CD8-positive, alpha-beta memory T cell (primary cell): ENCODE data around the gene UPB1. TPM values are rescaled to one million over a fixed set of nuclear protein-coding genes. Genes with fewer than 3 reads are reported as not detected.
A peak's percentile ranks its signal among the peaks of the same experiment; 100 is the strongest.

Experiments
- CTCF ChIA-PET: fragments of 350-600 bp; sonication (Branson Sonifier 250); formaldehyde crosslinking; loops from one replicate; lab custom pipeline; 2021; ENCODE audit warnings: antibody characterized with exemption; lab: Charles Lee
- POLR2A ChIA-PET: fragments of 350-600 bp; sonication (Branson Sonifier 250); formaldehyde crosslinking; loops from one replicate; lab custom pipeline; 2021; ENCODE audit warnings: antibody characterized with exemption; lab: Charles Lee
- DNase-seq, 5 donors: peaks; one replicate each; pipeline versions ENCODE4 v3.0.0 to v3.0.0-alpha.2; 2020 to 2022; ENCODE audit warnings: mixed read lengths in 1 of 5
- H3K27ac ChIP-seq: one replicate; pipeline ENCODE4 v1.7.0; 2013; ENCODE audit warnings: low read depth, mild to moderate bottlenecking, low read length, moderate library complexity
- H3K27me3 ChIP-seq: 2 replicates; pipeline ENCODE4 v1.7.0; 2013; ENCODE audit warnings: low read length, mild to moderate bottlenecking; ENCODE audit not compliant: insufficient read depth, poor library complexity, severe bottlenecking
- H3K36me3 ChIP-seq: 2 replicates; pipeline ENCODE4 v1.7.0; 2013; ENCODE audit warnings: mild to moderate bottlenecking, low read length, moderate library complexity; ENCODE audit not compliant: insufficient read depth
- H3K4me1 ChIP-seq: 2 replicates; pipeline ENCODE4 v1.7.0; 2013; ENCODE audit warnings: mild to moderate bottlenecking, low read length, moderate library complexity; ENCODE audit not compliant: insufficient read depth
- H3K4me3 ChIP-seq: 2 replicates; pipeline ENCODE4 v1.7.0; 2013; ENCODE audit warnings: mild to moderate bottlenecking, low read length
- H3K9me3 ChIP-seq: 2 replicates; pipeline ENCODE4 v1.7.0; 2013; ENCODE audit warnings: mild to moderate bottlenecking, low read length
- H3K27ac Mint-ChIP-seq, 8 donors: one replicate each; pipeline ENCODE4 v1.8.0; 2020 to 2021; ENCODE audit warnings: mixed read lengths in 8 of 8, mild to moderate bottlenecking in 6 of 8, inconsistent platforms in 3 of 8, moderate library complexity in 3 of 8
- H3K27me3 Mint-ChIP-seq, 2 donors: one replicate each; pipeline ENCODE4 v1.8.0; 2020 to 2021; ENCODE audit warnings: mixed read lengths in 2 of 2, mild to moderate bottlenecking in 1 of 2, moderate library complexity in 1 of 2
- H3K36me3 Mint-ChIP-seq, 3 donors: one replicate each; pipeline ENCODE4 v1.8.0; 2020 to 2021; ENCODE audit warnings: mixed read lengths in 3 of 3, inconsistent platforms in 1 of 3, mild to moderate bottlenecking in 1 of 3
- H3K4me1 Mint-ChIP-seq, 3 donors: one replicate each; pipeline ENCODE4 v1.8.0; 2020 to 2021; ENCODE audit warnings: mixed read lengths in 3 of 3, inconsistent platforms in 1 of 3, mild to moderate bottlenecking in 1 of 3
- H3K4me3 Mint-ChIP-seq, 7 donors: one replicate each; pipeline ENCODE4 v1.8.0; 2020 to 2021; ENCODE audit warnings: mixed read lengths in 7 of 7, mild to moderate bottlenecking in 6 of 7, moderate library complexity in 4 of 7, inconsistent platforms in 2 of 7
- H3K9me3 Mint-ChIP-seq, 5 donors: one replicate each; pipeline ENCODE4 v1.8.0; 2020 to 2022; ENCODE audit warnings: mixed read lengths in 5 of 5, mild to moderate bottlenecking in 3 of 5, moderate library complexity in 2 of 5, inconsistent platforms in 1 of 5
- polyA plus RNA-seq: library from polyadenylated mRNA; unstranded; fragments of 300-500 nt; fragmentation: Illumina TruSeq; gene quantifications from one replicate; pipeline ENCODE4 v1.2.3, GENCODE V29; 2021
- total RNA-seq, 2 experiments: library from RNA; stranded (reverse); gene quantifications; one replicate each; pipeline ENCODE4 v1.2.3, GENCODE V29; 2021

UPB1 gene
- total and polyA plus RNA-seq, 3 experiments from 2014 or later = 0.10 TPM; not detected in 2

GRCh38 chr22:24494167-24494527, 985 bp upstream of the UPB1 start:
- H3K9me3 Mint-ChIP-seq = no peaks in the 10 kb centered on the region
- peaks cover 5 to 10% (median 8%) of the 10 kb centered on the region in 3 donors for H3K4me1 Mint-ChIP-seq
- H3K27ac Mint-ChIP-seq = no peak overlapping the region
- ChIA-PET CTCF (interaction anchor here (1.1 kb wide), 1 partner anchor 70 kb away, joined by 3 read pairs; no protein-coding TSS in a partner anchor), POLR2A (no interaction called here)
- DNase-seq = no peak
- Histone ChIP-seq H3K4me1 (peaks cover 4% of the 10 kb centered on the region), H3K27me3 (peaks cover 4% of the 10 kb centered on the region), H3K4me3 (no peak overlapping the region), H3K9me3 (no peaks in the 10 kb centered on the region), H3K27ac (no peak overlapping the region), H3K36me3 (no peaks in the 10 kb centered on the region)
- peaks cover 5 to 16% of the 10 kb centered on the region in 2 donors for H3K27me3 Mint-ChIP-seq
- peaks cover 0 to 4% (median 3%) of the 10 kb centered on the region in 3 donors for H3K36me3 Mint-ChIP-seq
- no peak overlapping the region for H3K4me3 Mint-ChIP-seq

- Histone ChIP-seq H3K4me1 (peaks cover 4% of the 10 kb centered on the region), H3K36me3 (no peaks in the 10 kb centered on the region), H3K27ac (no peak overlapping the region), H3K4me3 (no peak overlapping the region), H3K27me3 (peaks cover 4% of the 10 kb centered on the region), H3K9me3 (no peaks in the 10 kb centered on the region)
- peaks cover 5 to 10% (median 8%) of the 10 kb centered on the region in 3 donors for H3K4me1 Mint-ChIP-seq
- no peaks in the 10 kb centered on the region for H3K9me3 Mint-ChIP-seq
- H3K27me3 Mint-ChIP-seq = peaks cover 5 to 16% of the 10 kb centered on the region in 2 donors
- ChIA-PET POLR2A (no interaction called here), CTCF (no interaction called here)
- no peak for DNase-seq
- no peak overlapping the region for H3K4me3 Mint-ChIP-seq
- H3K27ac Mint-ChIP-seq = no peak overlapping the region
- peaks cover 0 to 4% (median 3%) of the 10 kb centered on the region in 3 donors for H3K36me3 Mint-ChIP-seq
Observed at GRCh38 chr22:24495365-24495675, 188 bp downstream of the UPB1 start.

- ChIA-PET POLR2A (no interaction called here), CTCF (no interaction called here)
- H3K4me1 ChIP-seq = peaks cover 4% of the 10 kb centered on the region
- no peak overlapping the region for H3K27ac ChIP-seq
- Mint-ChIP-seq H3K27ac (peak overlapping the region in 1 of 8 donors; percentile 51), H3K4me3 (no peak overlapping the region), H3K27me3 (peaks cover 5 to 16% of the 10 kb centered on the region in 2 donors), H3K4me1 (peaks cover 5 to 10% (median 8%) of the 10 kb centered on the region in 3 donors), H3K36me3 (peaks cover 0 to 4% (median 3%) of the 10 kb centered on the region in 3 donors), H3K9me3 (no peaks in the 10 kb centered on the region)
- no peaks in the 10 kb centered on the region for H3K9me3 ChIP-seq
- no peak overlapping the region for H3K4me3 ChIP-seq
- no peaks in the 10 kb centered on the region for H3K36me3 ChIP-seq
- no peak for DNase-seq
- H3K27me3 ChIP-seq = peaks cover 4% of the 10 kb centered on the region
Observed at GRCh38 chr22:24496234-24496633, 1.1 kb downstream of the UPB1 start.

- Mint-ChIP-seq H3K27me3 (peaks cover 4 to 16% of the 10 kb centered on the region in 2 donors), H3K4me3 (no peak overlapping the region), H3K4me1 (peaks cover 5 to 10% (median 8%) of the 10 kb centered on the region in 3 donors), H3K9me3 (no peaks in the 10 kb centered on the region), H3K36me3 (peaks cover 0 to 4% (median 3%) of the 10 kb centered on the region in 3 donors), H3K27ac (peak overlapping the region in 2 of 8 donors; percentile 2 to 51)
- ChIA-PET POLR2A (no interaction called here), CTCF (no interaction called here)
- Histone ChIP-seq H3K4me3 (no peak overlapping the region), H3K27ac (no peak overlapping the region), H3K9me3 (no peaks in the 10 kb centered on the region), H3K27me3 (peaks cover 4% of the 10 kb centered on the region), H3K36me3 (no peaks in the 10 kb centered on the region), H3K4me1 (peaks cover 4% of the 10 kb centered on the region)
- DNase-seq = no peak
Observed at GRCh38 chr22:24496661-24497060, 1.5 kb downstream of the UPB1 start.

- H3K4me1 Mint-ChIP-seq = peaks cover 5 to 10% (median 8%) of the 10 kb centered on the region in 3 donors
- Histone ChIP-seq H3K36me3 (no peaks in the 10 kb centered on the region), H3K27ac (no peak overlapping the region), H3K9me3 (no peaks in the 10 kb centered on the region), H3K4me1 (peaks cover 4% of the 10 kb centered on the region), H3K4me3 (no peak overlapping the region), H3K27me3 (peaks cover 4% of the 10 kb centered on the region)
- no peak overlapping the region for H3K4me3 Mint-ChIP-seq
- ChIA-PET POLR2A (no interaction called here), CTCF (no interaction called here)
- H3K27me3 Mint-ChIP-seq = peaks cover 4 to 9% of the 10 kb centered on the region in 2 donors
- H3K27ac Mint-ChIP-seq = peak overlapping the region in 3 of 8 donors; percentile 10 to 66 (median 17)
- peak in 1 of 5 donors; percentile 6 for DNase-seq
- H3K36me3 Mint-ChIP-seq = peaks cover 0 to 2% (median 0%) of the 10 kb centered on the region in 3 donors
- H3K9me3 Mint-ChIP-seq = no peaks in the 10 kb centered on the region
Observed at GRCh38 chr22:24497841-24498258, 2.7 kb downstream of the UPB1 start.

- POLR2A ChIA-PET = no interaction called here
- CTCF ChIA-PET = no interaction called here
- peaks cover 5 to 13% (median 8%) of the 10 kb centered on the region in 3 donors for H3K4me1 Mint-ChIP-seq
Observed at GRCh38 chr22:24498824-24499223, 3.7 kb downstream of the UPB1 start.

GRCh38 chr22:24499706-24500276, 4.7 kb downstream of the UPB1 start:
- no peak for DNase-seq
- Histone ChIP-seq H3K4me3 (no peak overlapping the region), H3K9me3 (no peaks in the 10 kb centered on the region), H3K4me1 (peaks cover 4% of the 10 kb centered on the region), H3K36me3 (no peaks in the 10 kb centered on the region), H3K27ac (no peak overlapping the region), H3K27me3 (no peaks in the 10 kb centered on the region)
- ChIA-PET POLR2A (no interaction called here), CTCF (no interaction called here)
- Mint-ChIP-seq H3K4me3 (no peak overlapping the region), H3K36me3 (peaks cover 0 to 2% (median 0%) of the 10 kb centered on the region in 3 donors), H3K4me1 (peaks cover 5 to 13% (median 8%) of the 10 kb centered on the region in 3 donors), H3K27ac (no peak overlapping the region), H3K27me3 (no peaks in the 10 kb centered on the region), H3K9me3 (no peaks in the 10 kb centered on the region)

More at GRCh38 chr22:24498824-24499223, 3.7 kb downstream of the UPB1 start:
- H3K9me3 Mint-ChIP-seq = no peaks in the 10 kb centered on the region
- Histone ChIP-seq H3K27ac (no peak overlapping the region), H3K36me3 (no peaks in the 10 kb centered on the region), H3K27me3 (peaks cover 4% of the 10 kb centered on the region), H3K4me1 (peaks cover 4% of the 10 kb centered on the region), H3K4me3 (no peak overlapping the region), H3K9me3 (no peaks in the 10 kb centered on the region)
- H3K4me3 Mint-ChIP-seq = no peak overlapping the region
- no peak overlapping the region for H3K27ac Mint-ChIP-seq
- H3K27me3 Mint-ChIP-seq = peaks cover 4 to 5% of the 10 kb centered on the region in 2 donors
- no peak for DNase-seq
- H3K36me3 Mint-ChIP-seq = peaks cover 0 to 2% (median 0%) of the 10 kb centered on the region in 3 donors

- POLR2A ChIA-PET = no interaction called here
- peaks cover 4% of the 10 kb centered on the region for H3K4me1 ChIP-seq
- peak overlapping the region in 2 of 8 donors; percentile 27 to 47 for H3K27ac Mint-ChIP-seq
- H3K36me3 ChIP-seq = no peaks in the 10 kb centered on the region
- no peak overlapping the region for H3K27ac ChIP-seq
- H3K27me3 ChIP-seq = no peaks in the 10 kb centered on the region
- no peak overlapping the region for H3K4me3 Mint-ChIP-seq
- H3K4me1 Mint-ChIP-seq = peaks cover 5 to 13% (median 8%) of the 10 kb centered on the region in 3 donors
- H3K27me3 Mint-ChIP-seq = no peaks in the 10 kb centered on the region
- CTCF ChIA-PET = no interaction called here
- H3K9me3 Mint-ChIP-seq = no peaks in the 10 kb centered on the region
- no peak overlapping the region for H3K4me3 ChIP-seq
- DNase-seq = no peak
- peaks cover 0 to 2% (median 0%) of the 10 kb centered on the region in 3 donors for H3K36me3 Mint-ChIP-seq
- H3K9me3 ChIP-seq = no peaks in the 10 kb centered on the region
Observed at GRCh38 chr22:24500277-24500820, 5.2 kb downstream of the UPB1 start.
